ENCODE results near the gene DDX1.
"Not testable (repeated sequence)": the region's sequence is repeated elsewhere in the genome, so short reads cannot be mapped to it uniquely, and the experiment has no call there.

Gene DDX1

GRCh38 chr2:15595342-15595905, 3.8 kb downstream of the DDX1 start:
- no peak for DNase-seq (ENCODE audit: low read depth)

- no peak for DNase-seq (ENCODE audit: low read depth)
Observed at GRCh38 chr2:15595936-15596335, 4.3 kb downstream of the DDX1 start.

- no peak for DNase-seq (ENCODE audit: low read depth)
Observed at GRCh38 chr2:15596350-15596749, 4.7 kb downstream of the DDX1 start.

- DNase-seq (ENCODE audit: low read depth) = no peak
Observed at GRCh38 chr2:15596968-15597367, 5.3 kb downstream of the DDX1 start.

- DNase-seq (ENCODE audit: low read depth) = no peak
Observed at GRCh38 chr2:15599994-15600393, 8.3 kb downstream of the DDX1 start.

- DNase-seq (ENCODE audit: low read depth) = no peak
Observed at GRCh38 chr2:15601681-15602080, 10.0 kb downstream of the DDX1 start.

DNA sequence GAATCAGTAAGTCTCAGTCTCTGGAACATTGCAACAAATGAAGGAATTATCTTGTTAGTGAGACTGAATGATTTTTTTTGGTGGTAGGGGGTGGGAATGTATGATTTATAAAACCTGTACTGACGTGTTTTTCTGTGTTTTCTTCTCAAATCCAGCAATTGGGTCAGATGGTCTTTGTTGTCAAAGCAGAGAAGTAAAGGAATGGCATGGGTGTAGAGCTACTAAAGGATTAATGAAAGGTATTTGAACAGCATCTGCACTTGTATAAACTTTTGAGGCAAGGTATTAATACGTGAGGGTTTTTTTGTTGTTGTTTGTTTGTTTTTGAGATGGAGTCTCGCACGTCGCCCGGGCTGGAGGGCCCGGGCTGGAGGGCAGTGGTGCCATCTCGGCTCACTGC, 10.7 kb downstream of the DDX1 start:
- DNase-seq (ENCODE audit: low read depth) = no peak

DNA sequence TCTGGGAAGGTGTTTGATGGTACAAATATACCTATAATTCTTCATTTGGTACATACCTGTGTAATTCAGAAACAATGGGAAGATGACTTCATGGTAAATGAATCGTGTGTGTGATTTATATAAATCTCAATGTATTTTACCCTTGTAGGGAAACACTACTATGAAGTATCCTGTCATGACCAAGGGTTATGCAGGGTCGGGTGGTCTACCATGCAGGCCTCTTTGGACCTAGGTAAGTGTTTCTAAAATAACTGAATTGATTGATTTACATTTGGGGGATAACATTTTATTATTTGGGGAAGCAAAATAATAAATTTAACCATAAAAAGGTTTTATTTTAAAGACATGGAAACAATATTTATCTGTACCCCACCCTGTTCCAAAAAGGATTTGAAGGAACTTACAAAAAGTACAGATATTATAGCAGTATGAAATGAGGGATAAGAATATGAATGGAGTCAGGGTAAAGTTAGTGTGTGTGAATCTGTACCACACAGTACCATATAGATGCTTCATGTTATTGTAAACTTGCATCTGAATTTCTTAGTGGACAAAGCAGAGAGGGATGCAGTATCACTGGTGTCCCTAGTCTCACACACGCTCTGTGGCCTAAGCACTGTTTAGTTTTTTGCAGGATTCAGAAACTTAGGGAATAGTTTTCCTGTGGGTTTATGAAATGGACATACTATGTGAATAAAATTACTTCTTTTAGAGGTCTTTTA, 11.5 kb downstream of the DDX1 start:
- no peak for DNase-seq (ENCODE audit: low read depth)

DNA sequence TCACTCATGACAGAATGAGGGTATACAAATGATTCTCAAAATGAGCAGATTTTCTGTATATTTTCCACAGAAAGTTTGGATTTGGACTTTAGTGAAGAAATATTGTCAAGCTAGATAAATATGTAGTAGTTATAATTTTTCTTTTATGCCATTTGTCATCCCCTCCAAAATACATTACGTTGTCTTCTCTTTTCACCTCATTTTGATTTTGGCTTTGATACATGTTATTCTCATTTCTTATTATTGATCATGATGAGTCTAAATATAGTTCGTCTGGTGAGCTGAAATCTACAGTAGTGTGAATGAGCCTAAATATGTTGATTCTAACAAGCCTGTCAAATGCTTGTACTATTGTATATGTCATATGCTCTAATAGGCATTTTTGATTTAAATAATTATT, 12.3 kb downstream of the DDX1 start:
- no peak for DNase-seq (ENCODE audit: low read depth)

- DNase-seq (ENCODE audit: low read depth) = no peak
Observed at GRCh38 chr2:15605721-15606120, 14.1 kb downstream of the DDX1 start.

- DNase-seq (ENCODE audit: low read depth) = no peak
Observed at GRCh38 chr2:15606481-15607441, 15.1 kb downstream of the DDX1 start.

DNA sequence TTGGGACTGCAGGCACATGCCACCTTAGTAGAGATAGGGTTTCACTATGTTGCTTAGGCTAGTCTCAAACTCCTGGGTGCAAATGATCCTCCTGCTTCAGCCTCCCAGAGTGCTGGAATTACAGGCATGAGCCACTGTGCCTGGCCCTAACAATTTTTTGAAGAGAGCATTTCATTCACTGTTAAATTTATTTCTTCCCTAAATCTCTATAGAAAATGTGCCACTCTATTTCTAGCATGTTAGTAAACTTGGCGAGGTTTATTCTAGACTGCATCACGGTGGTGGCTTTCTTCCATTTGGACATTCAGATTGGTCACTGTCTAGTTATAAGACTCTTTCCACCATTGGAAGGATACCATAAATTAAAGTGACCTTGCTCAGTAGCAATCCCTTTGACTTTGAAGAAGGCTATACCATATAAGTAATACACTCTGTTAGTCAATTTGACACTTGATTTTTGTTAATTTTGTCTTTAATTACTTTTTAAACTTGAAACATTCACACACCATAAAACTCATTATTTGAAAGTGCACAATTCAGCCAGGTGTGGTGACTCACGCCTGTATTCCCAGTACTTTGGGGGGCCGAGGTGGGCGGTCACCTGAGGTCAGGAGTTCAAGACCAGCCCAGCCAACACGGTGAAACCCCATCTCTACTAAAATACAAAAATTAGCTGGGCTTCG, 16.2 kb downstream of the DDX1 start:
- no peak for DNase-seq (ENCODE audit: low read depth)

GRCh38 chr2:15608392-15608761, 16.7 kb downstream of the DDX1 start:
- no peak for DNase-seq (ENCODE audit: low read depth)

GRCh38 chr2:15609341-15610042, 17.8 kb downstream of the DDX1 start:
- DNase-seq (ENCODE audit: low read depth) = no peak

GRCh38 chr2:15610430-15610952, 18.8 kb downstream of the DDX1 start:
- DNase-seq (ENCODE audit: low read depth) = no peak

- not testable (repeated sequence) for DNase-seq (ENCODE audit: low read depth)
Observed at GRCh38 chr2:15612101-15612500, 20.4 kb downstream of the DDX1 start.

DNA sequence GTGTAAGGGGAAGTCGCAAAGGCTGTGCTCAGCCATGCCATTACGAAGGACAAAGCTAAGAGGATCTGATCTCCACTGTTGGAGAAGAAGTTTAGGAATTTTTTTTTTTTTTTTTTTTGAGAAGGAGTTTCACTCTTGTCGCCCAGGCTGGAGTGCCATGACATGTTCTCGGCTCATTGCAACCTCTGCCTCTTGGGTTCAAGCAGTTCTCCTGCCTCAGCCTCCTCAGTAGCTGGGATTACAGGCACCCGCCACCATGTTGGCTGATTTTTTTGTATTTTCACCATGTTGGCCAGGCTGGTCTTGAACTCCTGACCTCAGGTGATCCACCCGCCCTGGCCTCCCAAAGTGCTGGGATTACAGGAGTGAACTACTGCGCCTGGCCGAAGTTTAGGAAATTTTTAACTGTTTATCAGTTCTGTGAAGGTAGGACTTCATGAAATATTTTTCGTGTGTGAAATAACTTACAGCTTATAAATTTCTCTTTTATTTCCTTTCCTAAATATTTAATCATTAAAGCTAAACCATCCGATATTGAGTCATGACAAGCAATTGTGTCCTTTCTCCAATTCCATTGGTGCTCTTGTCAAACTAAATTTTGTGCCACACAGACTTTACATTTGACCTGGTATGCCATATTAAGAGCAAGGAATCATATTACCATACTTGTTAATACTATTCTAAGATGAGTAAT, 22.2 kb downstream of the DDX1 start:
- no peak for DNase-seq (ENCODE audit: low read depth)

GRCh38 chr2:15614545-15615300, 23.1 kb downstream of the DDX1 start:
- peak; percentile 75 for DNase-seq (ENCODE audit: low read depth)

DNA sequence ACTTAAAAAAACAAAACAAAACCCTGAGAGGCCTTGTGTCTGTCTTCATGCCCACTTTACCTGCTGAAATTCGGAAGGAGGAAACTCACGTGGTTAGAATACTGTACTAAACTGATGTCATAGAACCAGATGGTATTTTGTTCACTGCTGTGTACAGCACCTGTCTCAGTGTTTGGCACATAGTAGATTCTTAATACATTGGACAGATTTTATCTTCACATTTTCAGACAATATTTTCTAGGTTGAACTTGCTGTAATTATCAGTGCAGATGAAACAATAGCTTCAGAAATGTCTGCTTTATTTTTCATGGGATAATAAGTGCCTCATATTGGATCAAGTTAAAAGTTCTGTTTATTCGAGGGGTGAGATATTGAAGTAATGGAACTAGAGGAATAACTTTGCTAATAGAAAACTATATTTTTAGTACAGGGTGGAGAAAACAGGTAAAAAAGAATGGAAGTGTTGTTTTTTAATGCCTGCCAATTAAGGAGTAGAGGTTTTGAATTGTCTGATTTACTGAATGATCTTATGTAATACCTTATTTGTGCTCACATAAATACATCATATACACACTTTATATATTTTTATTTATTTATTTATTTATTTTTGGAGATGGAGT, 23.7 kb downstream of the DDX1 start:
- DNase-seq (ENCODE audit: low read depth) = no peak

- DNase-seq (ENCODE audit: low read depth) = no peak
Observed at GRCh38 chr2:15616429-15616828, 24.8 kb downstream of the DDX1 start.
